ENCODE data around the gene ANKRD63.

Gene ANKRD63

DNA sequence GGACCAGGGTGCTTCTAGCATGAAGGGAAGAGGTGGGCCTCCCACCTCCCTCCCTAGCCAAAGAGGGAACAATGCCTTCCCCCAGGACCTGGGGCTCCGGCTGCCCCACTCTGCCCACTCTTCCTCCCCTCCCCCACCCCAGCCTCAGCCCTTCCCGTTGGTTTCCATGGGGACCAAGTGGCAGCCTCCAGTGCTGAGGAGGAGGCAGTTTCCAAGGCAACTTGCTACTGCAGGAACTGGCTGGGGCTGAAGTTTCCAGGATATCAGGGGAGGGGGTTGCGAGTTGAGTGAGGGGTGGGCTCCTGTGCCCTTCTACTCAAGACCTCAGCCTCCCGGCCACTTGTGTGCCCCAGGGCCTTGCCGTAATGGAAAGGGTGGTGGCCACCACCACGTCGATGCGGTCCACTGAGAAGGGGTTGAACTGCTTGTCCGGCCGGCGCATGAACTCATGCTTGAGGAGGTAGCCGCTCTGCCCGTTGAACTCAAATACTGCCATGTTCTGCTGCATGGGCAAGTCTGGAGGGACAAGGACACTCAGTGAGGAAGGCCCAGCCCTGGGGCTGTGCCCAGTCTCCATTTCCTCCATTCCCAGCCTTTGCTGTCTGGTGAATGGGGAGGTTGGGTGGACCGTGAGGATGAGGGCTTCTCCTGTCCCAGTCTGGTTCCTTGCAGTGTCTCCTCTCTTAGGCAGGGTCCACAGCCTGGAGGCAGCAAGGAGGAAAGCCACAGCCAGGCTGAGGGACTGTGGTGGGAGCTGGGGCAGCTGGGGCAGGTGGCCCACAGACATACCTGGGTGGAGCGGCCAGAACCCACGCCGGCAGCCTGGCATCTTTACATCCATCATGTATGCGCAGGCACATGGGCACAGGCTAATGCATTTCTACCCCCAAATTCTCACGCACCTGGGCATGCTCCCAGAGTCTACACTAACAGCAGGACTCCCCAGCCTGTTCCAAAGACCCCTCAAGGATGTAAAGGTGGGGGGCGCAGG, 11.3 kb upstream of the ANKRD63 start:
- no peak for DNase-seq

GRCh38 chr15:40293006-40293405, 10.1 kb upstream of the ANKRD63 start:
- no peak for DNase-seq

- no peak for DNase-seq
Observed at GRCh38 chr15:40292246-40292645, 9.4 kb upstream of the ANKRD63 start.

DNA sequence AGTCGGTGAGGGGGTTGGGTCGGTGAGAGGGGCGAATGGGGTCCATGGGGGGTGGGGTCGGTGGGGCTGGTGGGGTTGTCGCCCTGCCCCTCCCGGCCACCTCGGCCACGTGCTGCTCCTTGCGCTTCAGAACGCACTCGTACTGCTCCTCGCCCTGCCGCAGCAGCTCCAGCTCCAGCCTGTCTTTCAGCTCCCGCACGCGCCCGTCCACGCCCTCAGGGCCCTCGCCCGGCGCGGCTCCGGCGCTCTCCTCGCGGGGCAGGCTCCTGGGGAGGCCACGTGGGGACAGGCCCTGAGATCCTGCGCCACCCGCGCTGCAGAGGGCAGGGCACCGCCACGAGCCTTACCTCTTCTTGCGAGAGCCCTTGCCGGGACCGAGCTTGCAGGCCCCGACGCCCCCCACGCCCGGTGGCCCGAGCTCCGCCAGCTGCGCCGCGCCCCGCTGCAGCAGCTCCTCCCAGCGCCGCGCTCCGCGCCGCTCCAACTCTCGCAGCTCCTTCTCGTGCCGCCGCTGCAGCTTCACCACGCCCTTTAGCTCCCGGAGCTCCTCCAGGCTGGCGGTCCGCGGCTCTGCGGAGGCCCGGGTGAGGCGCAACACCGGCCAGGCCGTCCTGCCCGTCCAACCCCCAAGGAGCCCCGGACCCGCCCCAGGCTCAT, 8.2 kb upstream of the ANKRD63 start:
- DNase-seq = no peak

- no peak for DNase-seq
Observed at GRCh38 chr15:40290545-40290917, 7.7 kb upstream of the ANKRD63 start.

- DNase-seq = no peak
Observed at GRCh38 chr15:40289140-40289775, 6.4 kb upstream of the ANKRD63 start.

DNA sequence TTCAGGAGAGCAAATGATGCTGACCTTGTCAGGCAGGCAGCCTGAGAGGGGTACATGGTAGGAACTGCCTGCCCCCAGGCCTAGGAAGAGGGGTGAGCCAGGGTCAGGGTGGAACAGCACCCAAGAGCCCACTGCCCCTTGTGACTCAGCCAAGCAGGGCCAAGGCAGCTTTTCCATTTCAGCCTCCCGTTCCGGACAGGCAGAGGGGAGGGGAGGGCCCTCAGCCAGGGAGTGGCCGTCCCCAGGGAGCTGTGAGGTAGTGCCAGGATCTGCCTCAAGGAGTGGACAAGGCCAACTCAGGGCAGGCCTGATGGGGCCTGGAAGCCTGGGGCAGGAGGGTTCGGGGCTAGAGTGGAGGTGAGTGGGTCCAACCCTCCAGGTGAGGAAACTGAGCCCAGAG, 5.1 kb upstream of the ANKRD63 start:
- no peak for DNase-seq

DNA sequence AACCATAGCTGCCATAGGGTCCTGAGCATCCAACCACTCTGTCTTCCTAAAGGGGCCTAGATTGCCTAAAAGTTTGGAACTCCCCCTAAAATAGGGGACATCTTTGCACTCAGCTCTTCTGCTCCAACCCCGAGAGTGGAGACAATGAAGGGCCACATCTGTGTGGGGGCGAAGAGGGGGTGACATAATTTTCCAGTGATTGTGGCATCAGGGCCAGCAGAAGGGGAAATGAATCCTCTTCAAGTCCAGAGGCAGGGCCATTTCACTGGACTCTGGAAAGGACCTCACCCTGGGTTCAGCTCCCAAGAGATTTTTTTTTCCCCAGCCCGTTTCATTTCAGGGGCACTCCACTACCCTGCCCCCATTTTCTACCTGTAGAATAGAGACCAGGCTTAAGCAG, 4.6 kb upstream of the ANKRD63 start:
- no peak for DNase-seq

DNA sequence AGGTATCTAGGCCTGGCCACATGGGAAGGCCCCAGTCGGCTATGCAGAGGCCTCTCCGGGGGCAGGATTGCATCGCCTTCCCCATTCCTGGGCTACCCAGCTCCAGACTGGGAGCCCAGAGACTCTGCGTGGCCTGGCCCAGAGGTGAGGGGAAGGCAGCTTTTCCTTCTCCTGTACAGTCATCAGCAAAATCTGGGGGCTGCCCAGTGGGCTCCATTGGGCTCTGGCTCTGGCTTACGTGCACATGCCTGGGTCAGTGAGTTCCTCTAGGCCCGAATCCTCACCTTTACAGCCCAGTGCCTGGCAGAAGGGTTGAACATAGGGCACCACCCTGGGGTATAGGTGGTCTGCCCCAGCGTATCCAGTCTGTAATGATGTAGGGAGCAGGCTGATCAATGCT, 3.9 kb upstream of the ANKRD63 start:
- no peak for DNase-seq

DNA sequence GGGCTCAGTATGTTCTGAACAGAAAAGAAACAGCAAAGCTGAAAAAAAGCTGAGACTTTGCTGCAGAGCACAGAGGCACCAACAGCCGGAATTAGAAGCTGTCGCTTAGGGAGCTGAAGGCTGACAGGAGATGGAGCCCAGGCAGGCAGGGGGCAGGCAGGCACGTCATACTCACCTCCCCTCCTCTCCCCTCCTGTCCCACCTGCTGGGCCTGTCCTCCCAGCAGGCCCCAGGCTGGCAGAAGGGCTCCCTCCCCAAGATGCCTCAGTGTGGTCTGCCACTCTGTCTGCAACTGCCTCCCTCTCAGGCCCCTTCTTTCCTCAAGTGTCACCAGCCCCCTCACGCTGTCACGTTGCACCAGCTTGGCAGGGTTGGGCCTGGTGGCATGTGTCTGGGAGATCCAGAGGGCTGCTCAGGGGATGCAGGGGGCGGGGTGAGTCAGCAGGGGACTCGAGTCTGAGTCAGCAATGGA, 3.2 kb upstream of the ANKRD63 start:
- DNase-seq = no peak

DNA sequence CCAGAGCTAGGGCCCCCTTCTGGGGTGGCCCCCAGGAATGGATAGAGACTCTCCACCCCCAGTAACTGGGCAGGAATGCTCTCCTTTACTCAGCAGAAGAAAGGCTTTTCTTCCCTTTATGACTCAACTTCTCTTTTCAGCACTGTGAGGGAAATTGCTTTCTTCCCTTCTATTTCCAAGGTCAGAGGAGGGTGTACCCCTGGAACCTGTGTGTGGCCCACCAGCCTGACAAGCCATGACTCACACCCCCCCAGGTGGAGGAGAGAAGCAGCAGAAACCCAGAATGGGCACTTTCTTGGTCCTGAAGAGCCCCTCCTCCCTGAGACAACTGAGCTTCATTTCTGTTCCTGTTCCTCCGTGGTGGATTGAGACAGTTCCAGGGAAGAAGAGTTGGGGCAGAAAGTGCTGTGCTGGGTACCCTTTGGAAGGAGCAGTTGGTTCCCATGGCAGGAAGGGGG, 2.7 kb upstream of the ANKRD63 start:
- no peak for DNase-seq

- DNase-seq = no peak
Observed at GRCh38 chr15:40285151-40285550, 2.3 kb upstream of the ANKRD63 start.

DNA sequence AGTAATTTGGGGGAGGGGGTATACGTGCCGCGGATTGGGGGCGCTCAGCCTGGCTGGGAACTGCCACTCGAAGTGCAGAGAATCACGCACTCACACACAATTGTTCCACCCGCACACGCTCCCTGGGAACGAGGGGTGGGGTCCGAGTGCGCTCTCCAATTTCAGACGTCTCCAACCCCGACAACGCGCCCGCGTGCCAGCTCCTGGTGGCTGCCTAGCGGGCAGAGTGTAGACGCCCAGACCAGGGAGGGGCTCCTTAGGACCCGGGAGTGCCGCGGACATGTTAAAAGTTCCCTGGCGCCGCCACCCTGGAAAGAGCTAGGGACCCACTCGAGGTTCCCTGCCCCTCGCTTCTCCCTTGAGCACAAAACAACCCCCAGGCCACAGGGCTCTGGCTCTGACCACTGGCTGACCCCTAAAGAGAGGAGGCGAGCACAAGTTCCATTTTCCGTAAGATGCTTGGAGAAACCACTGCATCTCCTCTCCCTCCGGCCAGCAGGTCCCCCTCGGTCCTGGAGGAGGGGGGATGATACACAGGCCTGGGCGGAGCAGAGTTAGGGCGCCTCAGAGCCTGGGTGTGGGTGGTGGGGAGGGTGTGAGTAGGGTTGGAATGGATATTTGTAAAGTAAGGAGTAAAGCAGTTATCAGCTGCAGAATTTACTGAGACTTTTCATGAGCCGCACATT, 894 bp upstream of the ANKRD63 start:
- DNase-seq = no peak

DNA sequence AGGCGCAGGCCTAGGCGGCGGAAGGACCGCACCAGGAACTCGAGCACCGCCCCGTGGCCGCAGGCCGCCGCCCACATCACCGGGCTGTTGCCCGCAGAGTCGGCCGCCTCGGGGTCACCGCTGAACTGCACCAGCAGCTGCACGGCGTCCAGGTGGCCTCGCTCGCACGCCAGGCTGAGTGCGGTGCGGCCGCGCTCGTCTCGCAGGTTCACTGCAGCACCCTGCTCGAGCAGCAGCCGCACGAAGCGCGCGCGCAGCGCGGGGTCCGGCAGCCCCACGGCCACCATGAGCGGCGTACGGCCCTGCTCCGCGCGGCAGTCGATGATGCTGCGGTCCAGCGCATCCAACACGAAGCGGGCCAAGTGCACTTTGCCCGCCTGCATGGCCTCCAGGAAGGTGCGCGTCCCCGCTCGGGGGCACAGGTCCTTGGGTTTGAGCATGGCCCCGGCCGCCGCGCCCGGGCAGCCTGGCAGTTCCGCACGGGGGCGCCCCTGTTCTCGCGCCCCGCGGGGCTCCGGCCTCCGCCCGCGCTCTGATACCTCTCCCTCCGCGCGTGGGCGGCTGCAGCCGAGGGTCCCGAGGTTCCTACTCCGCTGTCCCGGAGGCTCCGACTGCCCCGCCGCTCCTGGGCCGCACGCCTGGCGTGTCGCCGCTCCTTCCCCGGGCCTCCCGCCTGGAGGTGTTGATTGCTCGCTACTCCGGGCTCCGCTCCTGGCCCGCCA, 556 bp downstream of the ANKRD63 start:
- peak; percentile 41 to 63 for DNase-seq

DNA sequence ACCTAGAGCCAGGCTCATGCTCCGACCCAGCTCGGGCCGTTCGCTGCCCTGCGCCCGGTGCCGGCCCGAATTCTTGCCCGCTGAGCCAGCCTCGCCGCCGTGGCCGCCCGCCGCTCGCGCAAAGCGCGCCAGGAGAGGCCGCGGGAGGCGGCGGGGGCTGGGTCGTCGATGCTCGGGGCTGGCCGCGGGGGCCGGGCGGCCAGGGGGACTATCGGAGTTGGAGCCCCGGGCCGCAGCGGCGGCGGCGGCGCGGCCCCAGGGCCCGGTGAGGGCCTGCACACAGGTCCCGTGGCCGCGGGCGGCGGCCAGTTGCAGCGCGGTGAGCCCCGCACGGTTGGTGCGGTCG, 1.1 kb downstream of the ANKRD63 start:
- DNase-seq = no peak

- DNase-seq = no peak
Observed at GRCh38 chr15:40281057-40281800, 1.6 kb downstream of the ANKRD63 start.

GRCh38 chr15:40280260-40281056, 2.4 kb downstream of the ANKRD63 start:
- no peak for DNase-seq

- DNase-seq = peak; percentile 41 to 68
Observed at GRCh38 chr15:40279437-40280141, 3.3 kb downstream of the ANKRD63 start.

- DNase-seq = no peak
Observed at GRCh38 chr15:40278026-40278425, 4.8 kb downstream of the ANKRD63 start.

DNA sequence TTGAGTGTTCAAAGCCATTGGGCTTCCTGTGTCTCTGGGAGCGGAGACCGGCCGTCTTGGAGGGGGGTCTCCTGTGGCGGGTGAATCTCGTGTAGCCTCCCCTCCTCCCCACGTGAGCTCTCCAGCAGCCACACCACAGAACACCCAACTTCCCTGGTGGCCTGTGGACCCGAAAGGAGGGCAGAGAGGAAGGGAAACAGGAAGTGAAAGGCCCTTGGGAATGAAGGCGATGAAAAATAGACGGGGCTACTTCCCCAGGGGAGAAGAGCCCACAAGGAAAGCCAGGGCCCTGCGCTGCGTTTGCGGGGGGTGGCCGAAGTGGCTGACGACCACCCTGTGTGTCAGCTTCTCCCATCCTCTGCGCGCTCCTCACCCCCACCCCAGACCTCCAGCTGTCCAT, 5.4 kb downstream of the ANKRD63 start:
- no peak for DNase-seq
